Neuronal stem cell (in vitro differentiated cells): ENCODE results near the gene TMEM127.
A peak's percentile ranks its signal among the peaks of the same experiment; 100 is the strongest.

Experiments
- DNase-seq: peaks from one replicate; pipeline ENCODE4 v3.0.0-alpha.2; 2013; ENCODE audit warnings: low spot score
- H2AFZ ChIP-seq: one replicate; pipeline ENCODE4 v1.6.1; 2013; ENCODE audit warnings: mild to moderate bottlenecking, low read length, inconsistent platforms
- H2AK5ac ChIP-seq: 2 replicates; pipeline ENCODE4 v1.6.1; 2013; ENCODE audit warnings: low read depth, mild to moderate bottlenecking, inconsistent platforms, low read length, moderate library complexity, mixed read lengths
- H2BK120ac ChIP-seq: 2 replicates; pipeline ENCODE4 v1.6.1; 2013; ENCODE audit warnings: low read depth, mild to moderate bottlenecking, inconsistent platforms, low read length, moderate library complexity, mixed read lengths
- H2BK12ac ChIP-seq: one replicate; pipeline ENCODE4 v1.6.1; 2013; ENCODE audit warnings: low read length, inconsistent platforms
- H2BK15ac ChIP-seq: 2 replicates; pipeline ENCODE4 v1.6.1; 2013; ENCODE audit warnings: mild to moderate bottlenecking, low read length, inconsistent platforms, mixed read lengths
- H2BK5ac ChIP-seq: one replicate; pipeline ENCODE4 v1.6.1; 2013; ENCODE audit warnings: inconsistent platforms, mild to moderate bottlenecking, low read length, moderate library complexity
- H3K14ac ChIP-seq: one replicate; pipeline ENCODE4 v1.6.1; 2013; ENCODE audit warnings: low read length, inconsistent platforms
- H3K18ac ChIP-seq: 2 replicates; pipeline ENCODE4 v1.6.1; 2013; ENCODE audit warnings: low read length, inconsistent platforms
- H3K23ac ChIP-seq: 2 replicates; pipeline ENCODE4 v1.6.1; 2013; ENCODE audit warnings: low read depth, mild to moderate bottlenecking, mixed read lengths, low read length, inconsistent platforms; ENCODE audit not compliant: poor library complexity
- H3K27ac ChIP-seq: replicated peaks from 3 replicates; pipeline ENCODE4 v1.5.1; 2013; ENCODE audit warnings: low read length, inconsistent platforms
- H3K27me3 ChIP-seq, 3 experiments: 2 replicates each; pipeline ENCODE4 v1.6.1; 2013; ENCODE audit warnings: low read length in 3 of 3, mild to moderate bottlenecking in 2 of 3, inconsistent platforms in 1 of 3, low read depth in 1 of 3, mixed read lengths in 1 of 3, moderate library complexity in 1 of 3; ENCODE audit not compliant: control insufficient read depth in 3 of 3, insufficient read depth in 3 of 3
- H3K36me3 ChIP-seq, 2 donors: replicated peaks in 1 of 2; 2 replicates each; pipeline ENCODE4 v1.6.1; 2013; ENCODE audit warnings: low read length in 2 of 2; ENCODE audit not compliant: control insufficient read depth in 2 of 2, insufficient read depth in 2 of 2
- H3K4ac ChIP-seq: 2 replicates; pipeline ENCODE4 v1.6.1; 2013; ENCODE audit warnings: inconsistent platforms, mild to moderate bottlenecking, low read length, moderate library complexity
- H3K4me1 ChIP-seq, 2 donors: 1 replicate in 1 of 2; 2 replicates in 1 of 2; pipeline ENCODE4 v1.6.1; 2013; ENCODE audit warnings: low read length in 2 of 2, low read depth in 1 of 2; ENCODE audit not compliant: control insufficient read depth in 2 of 2, insufficient read depth in 1 of 2
- H3K4me2 ChIP-seq: one replicate; pipeline ENCODE4 v1.6.1; 2013; ENCODE audit warnings: mild to moderate bottlenecking, low read length, inconsistent platforms; ENCODE audit not compliant: insufficient read depth, poor library complexity, severe bottlenecking
- H3K4me3 ChIP-seq, 2 donors: 2 replicates each; pipeline ENCODE4 v1.5.1; 2013; ENCODE audit warnings: low read length in 2 of 2, mild to moderate bottlenecking in 2 of 2, inconsistent platforms in 1 of 2, moderate library complexity in 1 of 2
- H3K79me1 ChIP-seq: one replicate; pipeline ENCODE4 v1.6.1; 2013; ENCODE audit warnings: low read depth, mild to moderate bottlenecking, inconsistent platforms, low read length, moderate library complexity
- H3K9ac ChIP-seq: one replicate; pipeline ENCODE4 v1.6.1; 2013; ENCODE audit warnings: mild to moderate bottlenecking, low read depth, low read length, inconsistent platforms; ENCODE audit not compliant: poor library complexity
- H3K9me3 ChIP-seq, 2 donors: replicated peaks in 1 of 2; 2 replicates each; pipeline versions ENCODE3 to v1.6.1; 2013; ENCODE audit warnings: low read length in 2 of 2, mild to moderate bottlenecking in 2 of 2, inconsistent platforms in 1 of 2, low read depth in 1 of 2, mixed read lengths in 1 of 2, moderate library complexity in 1 of 2; ENCODE audit not compliant: control insufficient read depth in 2 of 2, insufficient read depth in 1 of 2
- H4K8ac ChIP-seq: one replicate; pipeline ENCODE4 v1.6.1; 2013; ENCODE audit warnings: low read depth, mild to moderate bottlenecking, inconsistent platforms, low read length, moderate library complexity
- H4K91ac ChIP-seq: one replicate; pipeline ENCODE4 v1.6.1; 2013; ENCODE audit warnings: low read length, low read depth, mild to moderate bottlenecking, inconsistent platforms; ENCODE audit not compliant: poor library complexity
- WGBS, 2 donors: extraction: QIAGEN DNeasy Blood & Tissue Kit; methylation state at CpG; one replicate each; pipeline ENCODE4 v1.1.7; 2013; ENCODE audit warnings: missing lambda C conversion rate in 2 of 2, mixed read lengths in 1 of 2; ENCODE audit not compliant: insufficient read length in 2 of 2, insufficient replicate concordance in 1 of 2; ENCODE audit errors: extremely low coverage in 2 of 2; 5-methylcytosine and 5-hydroxymethylcytosine counted together

Gene TMEM127

GRCh38 chr2:96276787-96277499 is 11.1 kb upstream of the TMEM127 start:
- Histone ChIP-seq H3K14ac (no peak overlapping the region), H3K18ac (no peak overlapping the region), H3K27ac (no peak overlapping the region), H2BK120ac (no peak overlapping the region), H3K4me1 (no peaks in the 10 kb centered on the region), H2AFZ (no peak overlapping the region), H4K91ac (no peak overlapping the region), H3K9me3 (no peaks in the 10 kb centered on the region), H3K36me3 (peaks cover 58 to 95% of the 10 kb centered on the region in 2 donors), H3K27me3 (no peaks in the 10 kb centered on the region), H2BK5ac (peak overlapping the region; percentile 34), H3K4ac (no peak overlapping the region), H3K23ac (peak overlapping the region; percentile 82), H3K9ac (no peak overlapping the region), H2BK12ac (no peak overlapping the region), H4K8ac (peak overlapping the region; percentile 9), H3K79me1 (no peaks in the 10 kb centered on the region), H2AK5ac (no peak overlapping the region), H3K4me2 (no peak overlapping the region), H3K4me3 (no peak overlapping the region), H2BK15ac (no peak overlapping the region)
- DNase-seq: no peak
- WGBS, 2 donors: no CpG with 5 or more reads among the region's 21 CpGs

GRCh38 chr2:96274355-96275056 is 8.7 kb upstream of the TMEM127 start:
- Histone ChIP-seq H3K9ac (peak overlapping the region; percentile 35), H2BK5ac (no peak overlapping the region), H3K36me3 (peaks cover 50 to 91% of the 10 kb centered on the region in 2 donors), H2BK12ac (no peak overlapping the region), H3K4me3 (no peak overlapping the region), H3K27ac (no peak overlapping the region), H2BK15ac (no peak overlapping the region), H3K14ac (no peak overlapping the region), H4K8ac (no peak overlapping the region), H3K9me3 (no peaks in the 10 kb centered on the region), H3K18ac (no peak overlapping the region), H3K4ac (no peak overlapping the region), H3K4me2 (no peak overlapping the region), H3K4me1 (no peaks in the 10 kb centered on the region), H2AK5ac (no peak overlapping the region), H4K91ac (no peak overlapping the region), H3K23ac (no peak overlapping the region), H3K79me1 (no peaks in the 10 kb centered on the region), H3K27me3 (no peaks in the 10 kb centered on the region), H2AFZ (no peak overlapping the region), H2BK120ac (no peak overlapping the region)
- DNase-seq: no peak
- no CpG with 5 or more reads among the region's 7 CpGs for WGBS, 2 donors

GRCh38 chr2:96273763-96274162 is 8.0 kb upstream of the TMEM127 start:
- Histone ChIP-seq H2AFZ (no peak overlapping the region), H3K79me1 (no peaks in the 10 kb centered on the region), H3K9me3 (no peaks in the 10 kb centered on the region), H4K91ac (no peak overlapping the region), H2BK15ac (no peak overlapping the region), H3K18ac (no peak overlapping the region), H4K8ac (no peak overlapping the region), H3K14ac (no peak overlapping the region), H3K9ac (no peak overlapping the region), H3K36me3 (peaks cover 49 to 91% of the 10 kb centered on the region in 2 donors), H2BK120ac (no peak overlapping the region), H3K4me2 (no peak overlapping the region), H3K4me3 (no peak overlapping the region), H2AK5ac (no peak overlapping the region), H2BK5ac (no peak overlapping the region), H3K27ac (no peak overlapping the region), H2BK12ac (no peak overlapping the region), H3K23ac (no peak overlapping the region), H3K4me1 (no peaks in the 10 kb centered on the region), H3K27me3 (no peaks in the 10 kb centered on the region), H3K4ac (no peak overlapping the region)
- no CpG with 5 or more reads among the region's 3 CpGs for WGBS, 2 donors
- DNase-seq: no peak

DNA sequence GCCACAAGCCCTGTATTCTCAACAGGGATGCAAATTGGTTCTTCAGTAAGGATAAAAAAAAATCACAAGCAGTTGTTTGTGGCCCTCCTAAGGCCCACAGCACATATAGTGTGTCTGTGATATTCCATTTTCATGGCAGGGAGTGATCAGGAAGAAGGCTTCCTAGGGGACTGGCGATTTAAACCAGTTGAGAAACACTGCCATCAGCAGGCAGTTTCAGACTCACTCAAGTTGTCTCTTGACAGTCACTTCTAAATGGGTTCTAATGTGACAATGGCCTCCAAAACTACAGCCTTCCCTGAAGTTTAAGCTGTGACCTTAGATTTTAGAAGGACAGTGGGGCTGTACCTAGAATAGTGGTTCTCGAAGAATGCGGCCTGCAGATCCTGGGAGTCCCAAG is 6.2 kb upstream of the TMEM127 start:
- Histone ChIP-seq H3K79me1 (peaks cover 5% of the 10 kb centered on the region), H4K8ac (no peak overlapping the region), H3K4me3 (no peak overlapping the region), H3K4me1 (peaks cover 4 to 5% of the 10 kb centered on the region in 2 donors), H3K9ac (no peak overlapping the region), H2AFZ (no peak overlapping the region), H2BK15ac (no peak overlapping the region), H3K36me3 (peaks cover 41 to 91% of the 10 kb centered on the region in 2 donors), H3K23ac (no peak overlapping the region), H3K18ac (no peak overlapping the region), H2AK5ac (no peak overlapping the region), H3K9me3 (no peaks in the 10 kb centered on the region), H2BK12ac (no peak overlapping the region), H3K27ac (no peak overlapping the region), H2BK120ac (no peak overlapping the region), H3K4ac (no peak overlapping the region), H3K4me2 (no peak overlapping the region), H3K14ac (no peak overlapping the region), H3K27me3 (no peaks in the 10 kb centered on the region), H2BK5ac (no peak overlapping the region), H4K91ac (no peak overlapping the region)
- WGBS, 2 donors: no CpG with 5 or more reads among the region's 3 CpGs
- DNase-seq: no peak
